Neural progenitor cell (in vitro differentiated cells): ENCODE measurements around the gene KDM2B.

ENCODE experiments used
- EZH2 ChIP-seq: fragments of 200-600 bp; sonication (generic); IDR thresholded peaks from 2 replicates; pipeline ENCODE4 v1.6.1; 2017; ENCODE audit warnings: antibody characterized with exemption, mild to moderate bottlenecking, moderate library complexity
- EZH2phosphoT487 ChIP-seq: fragments of 200-600 bp; sonication (generic); IDR thresholded peaks from 2 replicates; pipeline ENCODE4 v1.6.1; 2017; ENCODE audit warnings: antibody characterized with exemption
- TF ChIP-seq, protein P1 (sequence below): fragments of 200-600 bp; sonication (generic); IDR thresholded peaks from 2 replicates; pipeline ENCODE4 v1.5.1; 2017; ENCODE audit warnings: antibody characterized with exemption, mild to moderate bottlenecking

GRCh38 chr12:121608301-121608700 is 27.5 kb upstream of the KDM2B start:
- TF ChIP-seq, protein P1, sequence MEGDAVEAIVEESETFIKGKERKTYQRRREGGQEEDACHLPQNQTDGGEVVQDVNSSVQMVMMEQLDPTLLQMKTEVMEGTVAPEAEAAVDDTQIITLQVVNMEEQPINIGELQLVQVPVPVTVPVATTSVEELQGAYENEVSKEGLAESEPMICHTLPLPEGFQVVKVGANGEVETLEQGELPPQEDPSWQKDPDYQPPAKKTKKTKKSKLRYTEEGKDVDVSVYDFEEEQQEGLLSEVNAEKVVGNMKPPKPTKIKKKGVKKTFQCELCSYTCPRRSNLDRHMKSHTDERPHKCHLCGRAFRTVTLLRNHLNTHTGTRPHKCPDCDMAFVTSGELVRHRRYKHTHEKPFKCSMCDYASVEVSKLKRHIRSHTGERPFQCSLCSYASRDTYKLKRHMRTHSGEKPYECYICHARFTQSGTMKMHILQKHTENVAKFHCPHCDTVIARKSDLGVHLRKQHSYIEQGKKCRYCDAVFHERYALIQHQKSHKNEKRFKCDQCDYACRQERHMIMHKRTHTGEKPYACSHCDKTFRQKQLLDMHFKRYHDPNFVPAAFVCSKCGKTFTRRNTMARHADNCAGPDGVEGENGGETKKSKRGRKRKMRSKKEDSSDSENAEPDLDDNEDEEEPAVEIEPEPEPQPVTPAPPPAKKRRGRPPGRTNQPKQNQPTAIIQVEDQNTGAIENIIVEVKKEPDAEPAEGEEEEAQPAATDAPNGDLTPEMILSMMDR = no peak
- TF ChIP-seq EZH2 = no peak
- no peak for TF ChIP-seq EZH2phosphoT487
